ENCODE data around the gene ILF3.

- no peak for TF ChIP-seq SRF (IDR thresholded peaks at IDR 0.05; ENCODE audit: low read depth in 2 of 2, low read length in 2 of 2)
- TF ChIP-seq MEF2A (IDR thresholded peaks at IDR 0.05; ENCODE audit: insufficient read depth, low read depth, low read length): no peak
- no peak for TF ChIP-seq JUNB (IDR thresholded peaks at IDR 0.05)
- TF ChIP-seq CTCF (IDR thresholded peaks at IDR 0.05 in 2 of 3, conservative IDR thresholded peaks at IDR 0.05 in 1 of 3; ENCODE audit: control insufficient read depth in 2 of 3, extremely low read depth in 1 of 3, insufficient read depth in 1 of 3, low read depth in 3 of 3, low read length in 3 of 3): no peak
- TF ChIP-seq MAX (IDR thresholded peaks at IDR 0.05; ENCODE audit: low read depth, low read length): no peak
- TF ChIP-seq ZNF274 (IDR thresholded peaks at IDR 0.05; ENCODE audit: insufficient read depth, insufficient read length): no peak
- TF ChIP-seq BACH1 (IDR thresholded peaks at IDR 0.05; ENCODE audit: borderline replicate concordance): no peak
- TF ChIP-seq EP300 (IDR thresholded peaks at IDR 0.05; ENCODE audit: borderline replicate concordance in 1 of 2, control insufficient read depth in 1 of 2, low read depth in 2 of 2, low read length in 2 of 2): no peak
- no peak for TF ChIP-seq HDGF (IDR thresholded peaks at IDR 0.05)
- TF ChIP-seq CREB1 (IDR thresholded peaks at IDR 0.05; ENCODE audit: low read depth): no peak
- TF ChIP-seq POLR2AphosphoS5 (IDR thresholded peaks at IDR 0.05; ENCODE audit: low read length): no peak
These were observed 42.2 kb upstream of the ILF3 start for GRCh38 chr19:10611907-10612306.
